OCI-LY3 (cell line): ENCODE measurements around the gene TTC21B.

ENCODE experiments used
- CTCF ChIP-seq: fragments of 200-600, 300-600 bp; sonication (generic); IDR thresholded peaks from 2 replicates; pipeline ENCODE4 v1.5.1; 2014; ENCODE audit warnings: antibody characterized with exemption, low read length, low read depth
- EZH2phosphoT487 ChIP-seq: fragments of 200-600 bp; shearing (Covaris generic); IDR thresholded peaks from 2 replicates; pipeline ENCODE4 v1.6.1; 2018; ENCODE audit warnings: antibody characterized with exemption, mixed run types, low read depth

GRCh38 chr2:165901620-165902298 lies 51.8 kb downstream of the TTC21B start:
- TF ChIP-seq CTCF (no peak), EZH2phosphoT487 (no peak)
